GM23248 (cell line): ENCODE data around the gene RCAN1.

Source experiments
- EZH2 ChIP-seq: fragments of 200-600 bp; sonication (generic); IDR thresholded peaks from 2 replicates; pipeline ENCODE4 v1.6.1; 2018; ENCODE audit warnings: antibody characterized with exemption, mild to moderate bottlenecking; ENCODE audit not compliant: insufficient read depth, poor library complexity, severe bottlenecking
- EZH2phosphoT487 ChIP-seq: fragments of 200-600 bp; sonication (generic); IDR thresholded peaks from 2 replicates; pipeline ENCODE4 v1.6.1; 2018; ENCODE audit warnings: antibody characterized with exemption, moderate library complexity, mild to moderate bottlenecking, low read depth; ENCODE audit not compliant: insufficient read depth

DNA sequence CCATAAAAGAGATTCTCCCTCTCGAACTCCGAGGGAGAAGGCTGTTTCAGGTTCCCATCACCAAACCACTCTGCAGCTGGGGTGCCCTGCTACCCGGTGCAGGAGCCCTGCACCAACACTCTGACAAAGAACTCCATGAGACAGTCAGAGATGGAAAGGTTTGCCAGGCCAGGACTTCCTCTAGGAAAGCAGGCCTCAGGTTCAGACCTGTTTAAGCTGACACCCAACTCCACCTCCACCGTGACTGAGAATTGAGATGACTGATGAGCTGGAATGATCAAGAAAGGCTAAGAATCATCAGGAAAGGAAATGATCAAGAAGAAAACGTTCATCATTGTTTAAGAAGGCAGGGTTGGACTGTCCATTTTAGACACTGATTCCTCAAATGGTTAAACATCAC, 56.7 kb downstream of the RCAN1 start:
- no peak for TF ChIP-seq EZH2
- TF ChIP-seq EZH2phosphoT487, result no peak
